ENCODE measurements around the gene NEK9.
A peak's percentile ranks its signal among the peaks of the same experiment; 100 is the strongest.
"Not testable (repeated sequence)": the region's sequence is repeated elsewhere in the genome, so short reads cannot be mapped to it uniquely, and the experiment has no call there.

NEK9 gene

DNA sequence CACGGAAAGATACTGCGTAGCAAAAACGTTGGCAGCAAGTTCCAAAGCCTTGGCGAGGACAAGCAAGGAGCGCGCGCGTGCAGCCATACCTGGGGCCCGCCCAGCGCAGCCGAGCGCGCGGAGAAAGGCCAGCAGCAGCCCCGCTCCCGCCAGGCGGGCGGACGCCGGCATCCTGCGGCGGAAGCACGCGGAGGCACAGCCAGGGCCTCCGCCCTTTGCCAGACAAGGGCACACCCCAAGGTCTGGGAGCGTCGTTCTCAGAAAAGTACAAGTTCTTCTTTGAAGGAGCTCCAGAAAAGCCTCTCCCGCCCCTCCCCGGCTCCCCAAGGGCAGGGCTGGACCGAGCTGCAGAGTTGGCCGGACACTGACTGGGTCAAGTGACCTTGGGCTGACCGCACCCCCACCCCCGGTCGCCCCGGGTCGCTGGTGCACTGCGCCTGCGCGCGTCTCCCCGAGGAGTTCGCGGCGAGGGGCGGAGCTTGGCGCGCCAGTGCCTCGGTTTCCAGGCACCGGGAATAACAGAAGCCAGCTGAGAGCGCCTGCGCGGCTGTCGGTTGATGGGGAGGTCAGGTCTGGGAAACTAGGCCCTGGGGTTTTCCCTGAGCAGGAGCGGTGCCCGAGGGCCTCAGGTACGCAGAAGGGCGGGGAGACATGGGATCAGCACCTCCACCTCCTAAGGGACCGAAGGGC is 57.6 kb downstream of the NEK9 start, which contains the start of gene ZC2HC1C:
TSS of gene ZC2HC1C (plus strand) at position 521 of the 690 bp plus-strand sequence. CDS start 933 bp downstream, outside the sequence.
- FAIRE-seq (peak; percentile 91), DNase-seq (ENCODE audit: insufficient read length, low spot score) (peak; percentile 57)

DNA sequence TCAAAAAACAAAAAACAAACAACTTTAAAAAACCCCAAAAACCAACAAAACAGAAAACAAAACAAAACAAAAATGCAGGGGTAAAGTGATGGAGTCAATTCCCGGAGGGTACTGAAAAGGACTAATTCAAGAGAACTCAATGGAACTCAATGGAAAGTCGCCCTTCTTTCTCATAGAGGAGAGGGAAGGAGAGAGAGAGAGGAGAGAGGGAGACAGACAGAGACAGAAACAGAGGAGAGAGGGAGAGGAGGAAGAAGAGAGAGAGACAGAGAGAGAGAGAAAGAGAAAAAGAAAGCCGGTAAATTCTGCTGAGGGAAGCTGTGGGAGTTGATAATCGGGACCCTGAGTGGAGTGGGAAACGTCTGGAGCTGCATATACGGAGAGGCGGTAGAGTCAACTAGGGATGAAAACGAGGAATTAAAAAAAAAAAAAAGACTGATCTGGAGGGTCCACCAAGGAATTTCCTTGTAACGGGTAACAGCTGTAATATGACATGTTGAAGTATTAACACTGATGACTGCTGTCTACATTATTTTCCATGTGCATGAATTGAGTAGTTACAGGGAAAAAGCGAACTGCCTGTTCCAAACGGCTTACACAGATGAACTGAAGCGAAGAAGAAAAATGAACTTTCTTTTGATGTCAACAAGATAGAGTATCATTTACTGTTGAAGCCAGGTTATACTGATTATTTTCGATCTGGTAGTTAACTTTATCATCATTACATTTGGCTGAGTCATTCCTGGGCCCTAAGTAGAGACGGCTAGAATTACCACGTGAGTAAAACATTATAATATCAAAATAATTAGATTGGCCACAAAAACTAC is 58.3 kb downstream of the NEK9 start:
- DNase-seq (ENCODE audit: insufficient read length, low spot score) (no peak), FAIRE-seq (peak; percentile 81)

DNA sequence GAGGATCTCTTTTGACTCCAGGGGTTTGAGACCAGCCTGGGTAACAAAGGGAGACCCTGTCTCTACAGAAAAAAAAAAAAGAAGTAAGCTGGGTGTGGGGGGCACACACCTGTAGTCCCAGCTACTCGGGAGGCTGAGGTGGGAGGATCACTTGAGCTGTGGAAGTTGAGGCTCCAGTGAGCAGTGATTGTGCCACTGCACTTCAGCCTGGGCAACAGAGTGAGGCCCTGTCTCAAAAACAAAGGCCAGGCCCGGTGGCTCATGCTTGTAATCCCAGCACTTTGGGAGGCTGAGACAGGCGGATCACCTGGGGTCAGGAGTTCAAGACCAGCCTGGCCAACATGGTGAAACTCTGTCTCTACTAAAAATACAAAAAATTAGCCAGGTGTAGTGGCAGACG is 59.1 kb downstream of the NEK9 start:
- DNase-seq (ENCODE audit: insufficient read length, low spot score); FAIRE-seq: not testable (repeated sequence)

DNA sequence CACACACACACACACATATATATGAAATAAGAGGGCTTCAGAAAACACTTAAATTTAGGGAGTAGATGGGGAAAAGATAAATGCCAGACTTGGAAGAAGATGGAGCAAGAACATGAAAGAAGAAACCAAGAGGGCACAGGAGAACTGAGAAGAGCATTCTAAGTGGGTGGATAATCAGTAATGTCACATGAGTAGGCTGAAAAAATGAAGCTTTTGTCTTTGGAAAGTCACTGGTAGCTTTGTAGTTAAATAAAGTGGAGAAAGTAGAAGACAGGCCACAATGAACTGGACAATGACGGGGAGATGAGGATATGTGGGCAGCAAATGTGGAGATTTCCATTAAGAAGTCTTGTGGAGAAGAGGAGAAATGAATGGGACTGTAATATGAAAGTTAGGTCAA is 59.6 kb downstream of the NEK9 start:
- DNase-seq (ENCODE audit: insufficient read length, low spot score) (no peak), FAIRE-seq (no peak)

DNA sequence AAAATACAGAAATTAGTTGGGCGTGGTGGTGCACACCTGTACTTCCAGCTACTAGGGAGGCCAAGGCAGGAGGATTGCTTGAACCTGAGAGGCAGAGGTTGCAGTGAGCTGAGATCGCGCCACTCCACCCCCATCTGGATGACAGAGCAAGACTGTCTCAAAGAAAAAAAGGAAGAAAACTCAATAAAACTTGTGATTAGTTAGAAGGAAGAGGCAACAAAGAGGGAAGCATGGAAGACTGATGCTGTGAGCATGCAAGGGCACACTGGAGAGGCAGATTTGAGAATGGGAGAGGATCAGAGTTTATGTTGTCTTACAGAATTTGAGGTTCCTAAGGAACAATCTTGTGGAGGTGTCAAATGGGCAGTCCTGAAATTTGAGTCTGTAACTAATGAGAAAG is 60.2 kb downstream of the NEK9 start:
- no peak for DNase-seq (ENCODE audit: insufficient read length, low spot score)
- FAIRE-seq: no peak

DNA sequence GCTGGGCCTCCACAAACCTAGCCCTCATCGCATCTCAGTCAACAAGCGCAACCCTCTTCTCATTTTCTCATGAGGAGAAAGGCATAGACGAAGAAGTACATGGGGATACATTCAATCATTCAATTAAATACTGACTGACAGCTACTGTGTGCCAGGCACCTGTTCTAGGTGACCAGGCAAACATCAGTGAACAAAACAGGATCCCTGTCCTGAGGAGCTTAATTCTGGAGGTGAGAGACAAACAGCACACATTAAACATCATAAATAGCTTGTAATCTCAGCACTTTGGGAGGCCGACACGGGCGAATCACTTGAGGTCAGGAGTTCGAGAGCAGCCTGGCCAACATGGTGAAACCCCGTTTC is 62.7 kb downstream of the NEK9 start:
- no peak for DNase-seq (ENCODE audit: insufficient read length, low spot score)
- no peak for FAIRE-seq

DNA sequence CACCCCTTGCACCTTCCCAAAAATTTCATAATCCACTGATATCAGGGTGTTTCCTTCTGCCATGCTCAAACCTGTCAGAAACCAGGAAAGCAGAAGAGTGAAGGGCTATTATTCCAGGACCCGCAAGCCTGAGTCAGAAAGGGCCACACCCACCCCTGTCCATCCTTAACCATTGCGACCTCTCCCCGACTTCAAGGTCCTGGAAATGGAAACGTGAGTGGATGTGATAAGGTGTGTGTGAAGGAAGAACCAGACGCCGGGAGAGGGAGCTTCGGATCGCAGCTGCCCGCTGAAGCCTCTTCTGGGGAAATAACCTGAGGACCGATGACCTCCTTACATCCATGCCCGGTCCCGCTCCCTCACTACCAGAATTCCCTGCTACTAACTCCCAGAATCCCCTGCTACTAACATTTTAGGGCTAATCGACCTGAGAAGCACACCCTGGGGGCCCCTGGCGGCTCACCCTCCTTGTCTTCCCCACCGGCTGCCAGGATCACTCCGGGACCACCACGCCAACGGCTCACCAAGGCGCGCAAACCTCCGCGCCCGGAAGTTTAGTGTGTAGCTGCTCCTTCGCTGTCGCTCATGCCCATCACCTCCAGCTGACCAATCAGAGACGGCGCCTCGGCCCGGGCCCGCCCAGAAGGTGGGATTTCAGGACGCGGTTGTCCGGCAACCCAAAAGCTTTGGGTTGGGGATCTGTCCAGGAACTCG is 63.2 kb downstream of the NEK9 start, which contains the start of gene ACYP1:
TSS of gene ACYP1 (minus strand) at position 534 of the 714 bp plus-strand sequence. CDS start at position 63, 471 bp downstream.
- DNase-seq (ENCODE audit: insufficient read length, low spot score): peak; percentile 74
- FAIRE-seq: peak; percentile 83

DNA sequence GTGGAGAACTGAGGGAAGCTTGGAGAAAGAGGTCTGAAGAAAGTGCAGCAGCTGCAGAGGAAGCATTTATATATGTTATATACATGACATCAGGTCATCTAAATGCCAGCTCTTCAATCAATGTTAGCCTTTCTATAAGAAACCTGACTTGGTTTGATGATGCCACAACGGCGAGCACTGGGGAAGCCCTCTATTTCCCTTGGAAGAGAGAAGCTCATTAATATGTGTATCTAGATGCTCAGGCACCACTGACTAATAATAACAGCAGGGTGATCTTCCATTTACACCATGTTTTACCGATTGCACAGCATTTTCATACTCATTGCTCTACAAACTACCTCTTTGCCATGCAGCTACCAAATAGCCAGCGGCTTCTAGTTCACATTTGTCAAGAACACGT is 63.8 kb downstream of the NEK9 start:
- FAIRE-seq (no peak), DNase-seq (ENCODE audit: insufficient read length, low spot score) (no peak)

DNA sequence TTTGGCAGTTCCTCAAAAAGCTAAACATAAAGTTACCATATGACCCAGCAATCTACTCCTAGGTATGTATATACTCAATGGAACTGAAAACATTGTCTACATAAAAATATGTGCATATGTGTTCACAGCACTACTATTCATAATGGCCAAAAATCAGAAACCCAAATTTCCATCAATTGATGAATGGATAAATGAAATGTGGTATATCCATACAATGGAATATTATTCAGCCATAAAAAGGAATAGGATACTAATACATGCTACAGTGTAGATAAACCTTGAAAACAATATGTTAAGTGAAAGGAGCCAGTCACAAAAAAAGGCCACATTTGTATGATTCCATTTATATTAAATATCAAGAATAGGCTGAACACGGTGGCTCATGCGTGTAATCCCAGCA is 66.4 kb downstream of the NEK9 start:
- no peak for FAIRE-seq
- no peak for DNase-seq (ENCODE audit: insufficient read length, low spot score)

DNA sequence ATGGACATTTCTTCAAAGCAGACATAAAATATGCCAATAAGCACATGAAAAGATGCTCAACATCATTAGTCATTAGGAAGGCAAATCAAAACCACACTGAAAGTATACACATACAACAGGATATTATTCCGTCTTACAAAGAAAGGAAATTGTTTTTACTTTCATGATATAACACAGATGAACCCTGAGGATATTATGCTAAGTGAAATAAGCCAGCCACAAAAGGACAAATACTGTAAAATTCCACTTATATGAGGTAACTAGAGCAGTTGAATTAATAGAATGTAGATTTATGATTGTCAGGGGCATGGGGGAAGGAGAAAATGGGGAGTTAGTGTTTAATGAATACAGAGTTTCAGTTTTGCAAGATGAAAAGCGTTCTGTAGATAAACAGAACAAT is 67.2 kb downstream of the NEK9 start:
- FAIRE-seq: no peak

DNA sequence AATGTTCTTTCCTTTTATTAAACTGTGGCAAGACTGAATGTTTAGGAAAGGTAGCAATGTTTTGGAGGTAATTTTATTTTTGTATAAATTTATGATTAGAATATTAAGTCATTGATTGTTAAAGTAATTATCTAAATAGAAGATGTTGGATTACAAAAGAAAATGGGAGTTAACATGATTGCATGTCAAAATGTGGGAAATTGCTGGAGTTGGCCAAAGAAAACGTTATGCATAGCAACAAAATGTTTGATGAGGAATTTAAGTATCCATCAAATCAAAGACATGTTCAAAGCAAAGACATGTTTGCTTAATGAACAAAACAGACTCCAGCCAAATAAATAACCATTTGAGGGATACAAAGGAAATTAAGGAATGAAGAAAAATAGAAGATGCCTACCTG is 72.4 kb downstream of the NEK9 start:
- FAIRE-seq (no peak), DNase-seq (ENCODE audit: insufficient read length, low spot score) (no peak)

More for the DNA sequence above, 67.2 kb downstream of the NEK9 start:
- no peak for DNase-seq (ENCODE audit: insufficient read length, low spot score)

DNA sequence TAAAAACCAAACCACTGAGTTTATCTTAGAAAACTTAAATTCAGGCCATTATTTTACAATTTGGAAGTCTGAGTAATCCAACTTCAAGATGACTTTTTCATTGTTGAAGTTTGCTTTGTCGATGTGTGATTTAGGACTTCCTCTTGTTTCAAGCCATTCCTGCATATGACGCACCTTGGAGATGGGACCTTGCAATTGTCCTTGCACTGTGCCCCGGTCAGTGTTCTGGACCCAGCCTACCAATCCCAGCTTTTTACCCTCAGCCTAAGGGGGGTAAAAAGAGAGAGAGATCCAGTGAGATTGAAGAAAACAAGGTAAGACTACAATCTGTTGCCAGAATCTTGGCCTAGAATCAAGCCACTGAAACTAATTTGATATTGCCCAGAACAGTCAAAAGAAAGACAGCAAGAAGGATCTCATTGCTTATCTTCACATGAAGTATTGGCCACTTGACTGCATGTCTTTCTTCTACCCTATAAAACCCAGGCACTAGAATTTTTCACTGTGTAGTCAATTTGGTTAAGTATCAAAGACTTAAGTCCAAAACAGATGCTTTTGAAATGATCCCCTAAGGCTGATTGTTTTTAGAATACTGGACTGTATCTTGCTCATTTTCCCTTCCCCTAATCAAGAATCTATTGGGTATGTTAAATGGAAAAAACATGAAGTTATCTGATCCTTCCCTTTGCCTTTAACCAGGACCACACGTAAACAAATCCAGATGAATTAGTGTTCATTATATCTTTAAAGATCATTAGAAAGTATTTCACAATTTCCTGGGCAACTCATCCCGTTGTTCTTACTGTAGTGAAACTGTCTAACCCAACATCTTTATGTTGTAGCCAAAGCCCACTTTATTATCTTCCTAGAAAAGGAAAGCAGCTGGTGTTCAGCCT is 73.2 kb downstream of the NEK9 start:
- DNase-seq (ENCODE audit: insufficient read length, low spot score) (no peak), FAIRE-seq (no peak)

DNA sequence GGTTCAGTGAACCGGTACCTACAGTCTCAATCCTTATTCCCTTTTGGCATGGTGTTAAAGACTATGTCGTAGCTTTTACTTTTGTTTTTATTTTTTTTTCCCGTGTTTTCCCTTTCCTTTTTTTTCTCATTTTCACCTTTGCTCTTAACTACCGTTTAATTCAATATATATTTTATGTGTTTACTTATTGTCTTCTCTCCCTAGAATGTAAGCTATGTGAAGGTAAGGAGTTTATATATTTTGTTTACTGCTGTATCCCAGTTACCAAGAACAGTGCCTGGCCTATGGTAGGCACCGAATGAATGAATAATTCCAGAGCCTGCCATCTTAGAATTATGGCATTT is 75.3 kb downstream of the NEK9 start:
- FAIRE-seq (no peak), DNase-seq (ENCODE audit: insufficient read length, low spot score) (no peak)

DNA sequence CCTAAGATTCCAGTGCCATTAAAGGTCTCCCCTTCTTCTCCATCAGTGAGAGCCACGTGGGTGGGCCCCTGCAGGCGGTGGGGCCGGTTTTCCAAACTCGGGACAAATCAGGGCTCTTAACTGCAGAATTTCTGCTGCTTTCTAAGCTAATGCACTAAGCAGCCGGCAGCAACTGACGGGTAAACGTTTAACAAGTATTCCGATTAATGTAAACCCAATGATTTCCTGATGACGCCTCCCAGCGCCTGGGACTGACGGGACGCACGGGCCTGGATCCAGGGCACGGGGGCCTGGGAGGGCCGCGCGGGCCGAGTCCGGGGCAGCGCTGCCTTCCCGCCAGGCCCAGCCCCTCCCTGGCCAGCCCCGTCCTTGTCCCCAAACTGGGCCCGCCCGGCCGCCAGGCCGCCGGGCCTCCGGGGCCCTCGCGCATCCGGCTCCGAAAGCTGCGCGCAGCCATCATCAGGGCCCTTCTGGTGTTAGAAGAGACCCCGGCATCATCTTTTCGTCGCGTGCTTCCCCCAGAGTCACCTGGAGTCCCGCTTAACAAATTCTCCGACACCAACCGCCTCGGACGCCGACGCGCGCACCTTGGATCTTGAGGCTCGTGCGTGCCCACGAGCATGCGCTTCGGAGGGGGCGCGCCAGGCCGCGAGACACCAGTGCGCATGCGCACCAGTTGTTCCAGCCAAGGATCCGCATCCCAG is 75.8 kb downstream of the NEK9 start, which contains the start of gene MLH3:
TSS of gene MLH3 (minus strand) at position 616 of the 704 bp plus-strand sequence. CDS start 1,812 bp downstream, outside the sequence.
- DNase-seq (ENCODE audit: insufficient read length, low spot score): peak; percentile 66
- FAIRE-seq: peak; percentile 95

DNA sequence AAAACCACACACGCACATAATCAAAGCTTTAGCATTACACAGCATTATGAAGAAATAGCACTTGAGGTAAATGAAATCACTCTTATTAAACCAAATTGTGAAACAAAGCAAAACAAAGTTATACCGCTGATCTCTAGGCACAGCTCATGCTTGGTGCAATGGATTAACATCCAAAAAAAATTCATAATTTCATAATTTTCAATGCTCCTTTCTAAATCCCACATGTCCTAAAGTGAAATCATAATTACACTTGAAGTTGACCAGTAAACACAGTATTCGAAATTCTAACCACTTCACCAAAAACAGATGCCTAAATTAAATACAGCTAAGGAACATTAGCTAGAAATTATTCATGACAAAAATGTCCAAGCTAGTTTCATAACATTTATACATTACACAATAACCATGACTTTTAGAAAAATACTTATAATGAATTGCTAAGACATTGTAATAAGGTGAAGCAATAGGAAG is 77.1 kb downstream of the NEK9 start:
- no peak for DNase-seq (ENCODE audit: insufficient read length, low spot score)
- no peak for FAIRE-seq

DNA sequence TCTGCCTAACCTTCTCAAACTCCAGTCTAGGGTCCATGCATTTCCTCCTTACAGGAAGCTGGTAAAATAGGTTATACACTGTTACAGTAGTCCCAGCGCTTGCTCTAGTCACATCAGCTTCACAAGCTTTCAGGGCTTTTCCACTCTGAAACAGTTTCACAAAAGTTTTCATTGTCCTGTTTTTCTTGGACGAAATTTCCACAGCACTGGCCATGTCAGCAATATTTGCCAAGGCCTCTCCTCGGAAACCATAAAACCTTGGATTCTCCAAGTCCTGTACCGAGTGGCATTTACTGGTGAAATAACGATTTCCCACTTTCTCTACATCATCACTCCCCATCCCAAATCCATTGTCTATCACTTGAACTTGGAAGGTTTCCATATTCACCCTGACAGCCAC is 77.7 kb downstream of the NEK9 start:
- DNase-seq (ENCODE audit: insufficient read length, low spot score): no peak
- no peak for FAIRE-seq

DNA sequence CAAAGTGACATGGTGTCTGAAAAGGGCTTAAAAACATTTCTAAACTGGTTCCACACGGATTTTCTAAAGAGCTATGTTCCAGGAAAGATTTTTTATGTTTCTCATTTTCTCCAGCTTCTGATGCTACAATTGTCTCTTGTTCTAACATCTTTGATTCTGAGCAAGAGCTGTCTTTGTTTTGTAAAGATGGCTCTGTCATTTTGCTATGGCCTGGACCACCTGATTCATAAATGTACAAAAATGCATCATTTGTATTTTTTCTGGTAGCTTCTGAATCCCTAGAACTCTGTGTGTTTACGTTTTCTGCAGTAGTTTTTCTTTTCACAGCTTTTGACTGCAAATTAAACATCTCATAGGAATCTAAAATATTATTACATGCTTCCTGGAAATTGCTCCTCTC is 78.7 kb downstream of the NEK9 start:
- FAIRE-seq (no peak), DNase-seq (ENCODE audit: insufficient read length, low spot score) (no peak)

DNA sequence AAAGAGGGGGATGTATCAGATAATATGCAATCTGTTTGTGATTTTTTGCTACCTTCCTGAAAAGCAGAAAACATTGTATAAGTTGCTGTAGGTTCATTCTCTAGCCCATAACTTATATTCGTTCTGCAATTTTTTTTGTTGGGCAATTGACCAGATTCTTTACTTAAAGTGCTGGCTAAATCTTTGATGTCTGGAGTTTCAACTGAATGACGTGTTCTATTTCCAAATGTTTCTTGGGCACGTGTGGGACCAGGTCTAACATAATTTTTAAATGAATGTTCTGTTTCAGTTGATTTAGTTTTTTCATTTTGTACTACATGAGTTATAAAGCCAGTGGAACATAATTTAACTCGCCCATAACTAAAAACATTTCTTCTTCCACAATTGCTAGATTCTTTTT is 79.3 kb downstream of the NEK9 start:
- DNase-seq (ENCODE audit: insufficient read length, low spot score) (no peak), FAIRE-seq (no peak)

DNA sequence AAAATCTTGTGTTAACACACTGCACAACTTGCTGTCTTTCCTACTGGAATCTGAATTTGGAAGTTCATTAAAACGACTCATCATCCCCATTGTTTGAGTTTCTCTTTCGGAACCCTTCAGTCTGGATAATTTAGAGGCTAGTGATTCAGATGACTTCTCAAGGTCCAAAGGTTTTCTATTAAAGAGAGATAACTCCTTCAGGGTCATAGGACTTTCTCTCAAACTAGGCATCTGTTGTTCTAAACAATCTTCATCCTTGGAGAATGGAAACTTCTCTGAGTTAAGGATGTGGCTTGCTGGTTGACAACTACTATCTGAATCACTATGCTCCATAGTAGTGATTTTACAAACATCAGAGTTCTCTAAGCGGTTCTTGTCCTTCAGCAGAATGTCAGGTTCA is 79.9 kb downstream of the NEK9 start:
- DNase-seq (ENCODE audit: insufficient read length, low spot score) (no peak), FAIRE-seq (no peak)

DNA sequence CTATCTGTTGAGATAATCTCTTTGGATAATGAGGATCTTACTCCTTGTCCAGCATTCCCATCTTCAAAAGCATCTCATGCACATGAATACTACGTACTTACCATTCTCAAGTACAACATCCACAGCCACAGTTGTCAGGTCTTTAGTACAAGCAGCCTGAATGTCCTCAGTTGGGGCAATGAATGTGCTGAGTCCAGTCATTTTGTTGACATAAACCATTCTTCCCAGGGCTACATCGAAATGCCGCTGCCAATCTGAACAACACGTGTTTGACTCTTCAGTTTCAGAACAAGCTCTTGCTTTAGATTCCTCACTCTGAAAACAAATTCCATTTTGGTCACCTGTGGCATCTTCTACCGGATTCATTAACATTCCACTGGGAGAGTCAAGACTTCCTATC is 80.6 kb downstream of the NEK9 start:
- DNase-seq (ENCODE audit: insufficient read length, low spot score) (no peak), FAIRE-seq (no peak)
